GM21381 (cell line): Measurements from ENCODE around the gene MACROD2.
A peak's percentile ranks its signal among the peaks of the same experiment; 100 is the strongest.
"Not testable (repeated sequence)": the region's sequence is repeated elsewhere in the genome, so short reads cannot be mapped to it uniquely, and the experiment has no call there.

Source experiments
- ATAC-seq: cut with Tn5 transposase; IDR thresholded peaks from one replicate; pipeline ENCODE4 v1.9.1; 2021; ENCODE audit warnings: mild to moderate bottlenecking, moderate library complexity; ENCODE audit not compliant: unreplicated experiment

The MACROD2 gene

GRCh38 chr20:15359056-15359455 lies 1363.7 kb downstream of the MACROD2 start:
- no peak for ATAC-seq

- no peak for ATAC-seq
These were observed 1367.5 kb downstream of the MACROD2 start for GRCh38 chr20:15362849-15363248.

- no peak for ATAC-seq
These were observed 1369.5 kb downstream of the MACROD2 start for GRCh38 chr20:15364781-15365180.

- ATAC-seq, result no peak
These were observed 1375.1 kb downstream of the MACROD2 start for GRCh38 chr20:15370370-15370769.

- ATAC-seq, result no peak
These were observed 1379.4 kb downstream of the MACROD2 start for GRCh38 chr20:15374682-15375081.

- ATAC-seq, result no peak
These were observed 1380.5 kb downstream of the MACROD2 start for GRCh38 chr20:15375836-15376235.

GRCh38 chr20:15377603-15378002 lies 1382.3 kb downstream of the MACROD2 start:
- not testable (repeated sequence) for ATAC-seq

- no peak for ATAC-seq
These were observed 1382.8 kb downstream of the MACROD2 start for GRCh38 chr20:15378151-15378550.

- ATAC-seq, result no peak
These were observed 1384.5 kb downstream of the MACROD2 start for GRCh38 chr20:15379681-15380296.

- ATAC-seq, result peak; percentile 66
These were observed 1385.5 kb downstream of the MACROD2 start for GRCh38 chr20:15380770-15381169.

- no peak for ATAC-seq
These were observed 1391.9 kb downstream of the MACROD2 start for GRCh38 chr20:15387228-15387627.

GRCh38 chr20:15395457-15395856 lies 1400.1 kb downstream of the MACROD2 start:
- ATAC-seq, result no peak

GRCh38 chr20:15396026-15396425 lies 1400.7 kb downstream of the MACROD2 start:
- no peak for ATAC-seq

GRCh38 chr20:15396900-15397299 lies 1401.6 kb downstream of the MACROD2 start:
- no peak for ATAC-seq

- ATAC-seq, result no peak
These were observed 1404.5 kb downstream of the MACROD2 start for GRCh38 chr20:15399781-15400180.

GRCh38 chr20:15406072-15406471 lies 1410.8 kb downstream of the MACROD2 start:
- ATAC-seq, result no peak

GRCh38 chr20:15411781-15412180 lies 1416.5 kb downstream of the MACROD2 start:
- no peak for ATAC-seq

GRCh38 chr20:15415908-15416307 lies 1420.6 kb downstream of the MACROD2 start:
- ATAC-seq, result no peak

GRCh38 chr20:15419856-15420255 lies 1424.5 kb downstream of the MACROD2 start:
- ATAC-seq, result no peak

- no peak for ATAC-seq
These were observed 1427.7 kb downstream of the MACROD2 start for GRCh38 chr20:15422966-15423365.

GRCh38 chr20:15439551-15439950 lies 1444.2 kb downstream of the MACROD2 start:
- no peak for ATAC-seq

GRCh38 chr20:15440049-15440820 lies 1444.9 kb downstream of the MACROD2 start:
- no peak for ATAC-seq
